HG03521 (cell line): ENCODE results near the gene PDSS2.
"Not testable (repeated sequence)": the region's sequence is repeated elsewhere in the genome, so short reads cannot be mapped to it uniquely, and the experiment has no call there.

Source experiments
- ATAC-seq: cut with Tn5 transposase; IDR thresholded peaks from one replicate; pipeline ENCODE4 v1.9.1; 2021; ENCODE audit warnings: mild to moderate bottlenecking, moderate library complexity; ENCODE audit not compliant: unreplicated experiment

PDSS2 gene

DNA sequence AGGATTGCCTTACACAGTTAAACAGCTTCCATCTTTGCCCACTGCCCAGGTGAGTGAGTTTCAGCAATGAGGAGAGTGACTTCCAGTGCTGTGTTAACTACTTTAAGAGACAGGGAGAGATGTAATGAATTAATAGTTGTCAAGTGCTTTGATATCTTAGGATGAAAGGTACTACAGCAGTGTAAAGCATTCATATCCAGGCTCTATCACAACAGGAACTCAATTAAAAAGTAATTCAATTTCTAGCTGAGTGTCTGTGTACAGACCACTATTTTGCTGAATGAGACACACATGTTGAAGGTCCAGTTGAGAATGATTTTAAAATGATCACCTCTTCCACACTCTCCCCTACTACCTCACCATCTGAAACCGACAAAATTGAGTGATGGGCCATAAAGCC, 273.3 kb downstream of the PDSS2 start:
- no peak for ATAC-seq

DNA sequence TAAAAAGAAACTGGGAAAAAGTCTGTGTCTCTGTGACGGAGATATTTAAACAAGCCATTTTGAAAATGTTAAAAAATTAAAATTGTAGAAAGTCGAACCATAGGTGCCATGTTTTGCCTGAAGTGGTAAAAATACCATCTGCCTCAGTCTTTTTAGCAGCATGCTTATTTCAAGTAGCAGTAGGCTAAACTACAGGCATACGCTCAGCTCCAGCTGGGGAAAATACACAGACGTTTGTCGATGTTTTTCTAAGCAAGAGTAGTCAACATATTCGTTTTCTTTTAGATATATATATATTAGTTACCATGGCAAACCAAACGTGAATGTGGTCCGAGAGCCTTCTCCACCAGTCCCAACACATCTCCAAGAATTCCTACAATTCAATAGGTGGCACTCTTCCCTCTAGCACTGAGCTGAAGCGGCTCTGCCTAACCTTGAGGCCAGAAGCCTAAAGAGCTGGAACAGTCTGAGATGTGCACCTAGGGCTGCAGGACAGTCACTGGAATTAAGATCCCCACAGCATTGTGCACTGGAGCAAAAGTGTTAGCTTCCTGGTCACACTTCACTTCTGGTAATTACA, 273.9 kb downstream of the PDSS2 start:
- no peak for ATAC-seq

DNA sequence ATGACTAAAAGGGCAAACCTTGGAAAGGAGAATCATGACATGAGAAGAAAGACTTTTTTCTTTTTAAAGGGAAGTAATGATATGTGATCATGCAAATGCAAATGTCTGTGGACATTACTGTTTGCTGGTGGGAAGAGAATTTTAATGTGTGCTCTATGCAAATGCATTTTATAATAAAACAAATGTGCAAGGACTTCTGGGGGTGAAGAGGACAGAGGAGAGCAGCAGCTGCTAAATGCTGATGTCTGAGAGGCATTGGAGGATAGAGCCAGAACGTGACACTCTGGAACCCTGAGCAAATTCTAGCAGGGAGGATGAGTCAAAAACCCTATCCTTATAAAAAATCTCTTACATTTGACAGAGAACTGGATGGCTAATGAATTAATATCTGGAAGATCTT, 274.9 kb downstream of the PDSS2 start:
- no peak for ATAC-seq

DNA sequence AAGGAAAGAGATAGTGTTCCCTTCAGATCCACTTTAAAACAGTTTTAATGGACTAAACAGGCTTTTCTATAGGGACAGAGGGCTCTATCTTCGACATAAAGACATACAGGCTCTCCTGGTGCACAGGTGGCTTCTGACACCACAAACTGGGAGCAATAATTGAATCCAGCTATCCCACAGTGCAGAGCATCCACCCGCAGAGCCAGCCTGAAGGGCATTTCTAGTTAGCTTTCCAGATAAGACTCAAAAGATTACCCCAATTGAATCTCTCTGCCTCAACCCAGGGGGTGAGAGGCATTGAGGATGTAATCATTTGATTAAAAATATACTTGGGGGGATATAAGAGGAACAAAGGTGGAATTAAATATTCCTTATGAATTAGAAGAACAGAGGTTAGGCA, 279.3 kb downstream of the PDSS2 start:
- ATAC-seq, result no peak

DNA sequence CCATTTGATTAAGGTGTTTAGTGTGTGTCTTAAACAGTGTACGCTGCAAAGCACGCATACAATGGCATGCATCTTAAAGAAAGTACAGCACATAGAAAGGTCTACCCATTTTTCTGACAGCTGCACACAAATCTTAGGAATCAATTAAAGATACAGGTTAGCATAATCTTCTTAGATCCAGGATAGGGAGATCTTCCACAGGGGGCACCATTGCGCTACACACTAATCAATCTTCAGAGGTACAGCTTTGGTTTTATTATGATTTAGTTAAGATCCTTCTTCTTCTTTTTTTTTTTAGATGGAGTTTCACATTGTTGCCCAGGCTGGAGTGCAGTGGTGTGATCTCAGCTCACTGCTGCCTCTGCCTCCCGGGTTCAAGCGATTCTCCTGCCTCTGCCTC, 280.4 kb downstream of the PDSS2 start:
- no peak for ATAC-seq

DNA sequence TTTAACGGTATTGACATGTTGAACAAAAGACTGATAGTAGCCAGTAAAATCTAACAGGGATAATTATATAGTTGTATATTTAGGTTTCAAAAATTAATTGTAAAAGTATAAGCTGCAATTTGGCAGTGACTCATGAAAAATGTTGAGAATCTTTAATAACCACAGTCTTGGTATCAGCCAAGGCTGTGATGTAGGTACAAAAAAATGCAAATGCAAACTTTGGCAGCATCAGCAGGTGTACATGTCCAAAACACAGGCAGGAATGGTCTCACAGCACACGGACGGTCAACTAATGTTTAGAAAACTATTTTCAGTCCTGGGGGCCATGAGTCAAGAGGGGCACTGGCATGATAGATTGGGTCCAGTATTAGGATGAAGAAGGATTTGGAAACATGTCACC, 285.6 kb downstream of the PDSS2 start:
- ATAC-seq, result no peak

DNA sequence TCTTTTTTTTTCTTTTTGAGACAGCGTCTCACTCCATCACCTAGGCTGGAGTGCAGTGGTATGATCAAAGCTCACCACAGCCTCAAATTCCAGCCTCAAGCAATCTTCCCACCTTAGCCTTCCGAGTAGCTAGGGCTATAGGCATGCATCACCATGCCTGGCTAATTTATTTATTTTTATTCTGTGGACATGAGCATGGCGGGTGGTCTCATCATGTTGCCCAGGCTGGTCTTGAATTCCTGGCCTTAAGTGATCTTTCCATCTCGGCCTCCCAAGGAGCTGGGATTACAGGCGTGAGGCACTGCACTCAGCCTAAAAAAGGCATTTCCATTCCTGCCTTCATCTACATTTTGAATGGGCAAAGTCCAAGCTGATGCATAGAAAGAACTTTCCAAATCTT, 287.9 kb downstream of the PDSS2 start:
- no peak for ATAC-seq

DNA sequence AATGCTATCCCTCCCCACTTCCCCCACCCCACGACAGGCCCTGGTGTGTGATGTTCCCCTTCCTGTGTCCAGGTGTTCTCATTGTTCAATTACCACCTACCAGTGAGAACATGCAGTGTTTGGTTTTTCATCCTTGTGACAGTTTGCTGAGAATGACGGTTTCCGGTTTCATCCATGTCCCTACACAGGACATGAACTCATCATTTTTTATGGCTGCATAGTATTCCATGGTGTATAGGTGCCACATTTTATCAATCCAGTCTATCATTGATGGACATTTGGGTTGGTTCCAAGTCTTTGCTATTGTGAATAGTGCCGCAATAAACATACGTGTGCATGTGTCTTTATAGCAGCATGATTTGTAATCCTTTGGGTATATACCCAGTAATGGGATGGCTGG, 295.1 kb downstream of the PDSS2 start:
- ATAC-seq, result not testable (repeated sequence)

DNA sequence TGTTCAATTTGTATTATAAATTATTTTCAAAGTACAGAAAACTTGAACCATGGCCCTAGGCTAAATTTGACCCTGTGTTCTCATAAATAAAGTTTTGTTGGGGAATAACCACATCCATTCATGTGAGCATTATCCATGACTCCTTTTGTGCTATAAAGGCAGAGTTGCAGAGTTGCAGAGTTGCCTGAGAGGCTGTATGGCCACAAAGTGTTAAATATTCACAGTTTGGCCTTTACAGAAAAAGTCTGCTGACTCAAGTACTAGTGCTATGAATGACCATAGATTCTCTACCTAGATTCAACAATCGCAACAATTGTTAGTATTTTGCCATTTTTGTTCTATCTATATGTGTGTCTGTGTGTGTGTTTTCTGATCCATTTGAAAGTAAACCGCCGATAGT, 297.8 kb downstream of the PDSS2 start:
- ATAC-seq, result no peak

DNA sequence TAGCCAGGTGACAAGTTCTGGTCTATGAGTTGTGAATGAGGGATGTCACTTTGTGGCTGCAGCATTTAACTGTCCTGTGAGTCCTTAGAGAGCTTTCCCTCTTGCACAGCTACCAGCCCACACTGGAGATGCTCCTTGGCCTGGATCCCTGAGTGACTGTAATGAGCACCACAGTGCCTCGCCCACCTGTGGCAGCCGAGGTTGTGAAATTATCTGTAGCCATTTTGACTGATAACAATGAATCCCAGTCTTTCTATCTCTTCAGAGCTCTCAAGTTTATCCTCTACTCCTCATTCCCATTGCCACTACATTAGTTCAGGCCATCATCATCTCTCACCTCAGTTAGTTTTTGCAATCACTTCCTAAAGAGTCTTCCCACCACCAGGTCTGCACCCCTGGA, 302.7 kb downstream of the PDSS2 start:
- no peak for ATAC-seq

DNA sequence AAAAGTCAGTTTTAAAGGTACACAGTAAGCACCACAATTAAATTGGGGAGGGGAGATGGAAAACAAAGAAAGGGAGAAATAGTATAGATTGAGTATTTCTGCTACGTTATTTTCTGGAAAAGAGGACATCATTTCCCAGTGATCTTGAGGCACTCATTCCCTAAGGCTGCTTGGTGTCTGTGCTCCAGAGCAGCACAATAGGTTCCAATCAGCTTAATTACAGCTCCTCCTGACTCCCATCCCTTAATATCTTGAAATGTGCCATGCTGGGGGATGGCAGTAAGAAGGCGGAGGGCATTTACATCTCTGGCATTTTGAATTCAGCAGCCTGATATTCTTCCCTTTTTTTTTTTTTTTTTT, 304.6 kb downstream of the PDSS2 start:
- no peak for ATAC-seq

DNA sequence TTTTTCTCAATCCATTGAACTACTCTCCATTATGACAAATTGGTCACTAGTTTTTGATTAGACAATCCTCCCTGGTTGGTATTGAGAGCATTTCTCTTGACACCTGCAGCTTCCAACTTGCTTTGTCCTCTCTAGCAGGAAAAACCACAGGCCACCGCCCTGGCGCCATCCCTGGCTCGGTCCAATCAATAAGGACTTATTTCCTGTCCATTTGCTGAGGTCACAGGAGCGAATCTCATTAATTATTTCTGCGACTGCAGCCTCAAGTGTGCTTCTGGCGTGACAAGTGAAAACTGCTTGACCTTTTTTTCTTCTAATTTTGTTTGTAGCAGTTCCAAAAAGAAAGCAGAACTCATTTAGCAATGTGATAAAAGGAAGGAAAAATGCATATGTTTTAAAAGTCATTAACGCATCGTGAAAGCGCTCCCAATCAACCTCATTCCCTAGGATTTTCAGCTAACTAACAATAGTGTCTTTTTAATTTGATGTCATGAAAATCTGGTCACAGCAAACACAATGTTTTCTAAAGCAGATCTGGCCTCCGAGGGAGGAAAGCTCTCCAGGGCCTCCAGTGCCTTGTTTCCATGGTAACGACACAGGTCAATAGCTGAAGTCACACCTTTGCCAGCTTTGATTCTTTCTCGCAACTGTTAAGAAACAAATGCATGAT, 305.1 kb downstream of the PDSS2 start:
- no peak for ATAC-seq

DNA sequence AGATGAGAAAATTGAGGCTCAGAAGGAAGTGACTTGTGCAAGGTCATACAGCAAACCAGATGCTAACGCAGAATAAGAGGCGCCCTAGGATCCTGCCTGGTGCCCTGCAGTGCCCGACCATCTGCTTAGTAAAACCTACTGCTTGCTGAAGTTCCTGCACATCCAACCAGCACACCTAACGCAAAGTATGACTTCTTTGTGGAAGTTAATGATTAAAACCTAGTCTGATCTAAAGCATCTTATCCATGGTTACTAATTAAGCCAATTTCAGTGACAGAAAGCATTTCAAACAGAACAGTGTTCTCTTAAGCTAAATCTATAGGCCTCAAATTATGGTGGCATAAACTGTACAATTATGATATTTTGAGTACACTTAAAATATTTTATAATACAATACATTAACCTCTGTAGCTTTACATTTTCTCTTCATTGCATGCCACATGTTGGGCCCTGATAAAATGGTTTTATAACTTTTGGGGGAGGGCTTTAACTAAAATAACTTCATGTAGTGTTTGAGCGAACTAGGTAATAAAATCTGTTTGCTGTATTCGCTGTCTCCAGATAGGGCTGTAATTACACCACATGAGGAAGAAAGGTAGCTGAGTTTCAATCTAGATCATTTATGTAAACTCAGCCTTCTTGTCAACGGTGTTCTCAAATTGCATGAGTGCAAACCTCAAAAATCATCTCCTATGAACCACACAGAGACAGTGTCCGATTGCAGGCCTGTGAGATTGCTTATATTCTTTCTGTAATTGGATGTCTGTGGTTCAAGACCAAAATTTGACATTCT, 306.5 kb downstream of the PDSS2 start:
- no peak for ATAC-seq

DNA sequence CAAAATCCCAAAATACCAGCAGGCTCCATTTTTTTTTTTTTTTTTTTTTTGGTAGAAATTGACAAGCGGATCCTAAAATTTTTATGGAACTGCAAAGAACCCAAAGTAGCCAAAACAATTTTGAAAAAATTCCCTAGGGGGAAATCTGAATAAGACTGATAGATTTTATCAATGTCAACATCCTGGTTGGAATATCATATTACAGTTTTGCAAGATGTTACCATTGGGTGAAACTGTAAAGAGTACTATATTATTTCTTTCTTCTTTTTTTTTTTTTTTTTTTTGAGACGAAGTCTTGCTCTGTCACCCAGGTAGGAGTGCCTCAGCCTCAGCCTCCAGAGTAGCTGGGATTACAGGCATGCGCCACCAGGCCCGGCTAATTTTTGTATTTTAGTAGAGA, 314.7 kb downstream of the PDSS2 start:
- no peak for ATAC-seq

DNA sequence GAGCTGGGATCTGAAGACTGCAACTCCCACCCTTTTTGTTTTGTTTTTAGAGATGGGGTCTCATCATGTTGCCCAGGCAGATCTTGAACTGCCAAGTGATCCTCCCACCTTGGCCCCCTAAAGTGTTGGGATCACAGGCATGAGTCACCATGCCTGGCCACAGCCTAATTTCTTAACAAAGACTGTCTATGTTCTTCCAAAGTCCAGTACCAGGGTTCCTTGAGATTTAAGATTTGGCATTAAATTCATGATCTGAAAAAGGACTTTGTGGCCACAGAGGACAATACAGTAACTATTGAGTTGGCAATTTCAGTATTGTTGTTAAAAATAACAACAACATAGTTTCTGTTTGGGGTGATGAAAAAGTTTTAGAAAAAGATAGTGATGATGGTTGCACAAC, 315.4 kb downstream of the PDSS2 start:
- no peak for ATAC-seq

DNA sequence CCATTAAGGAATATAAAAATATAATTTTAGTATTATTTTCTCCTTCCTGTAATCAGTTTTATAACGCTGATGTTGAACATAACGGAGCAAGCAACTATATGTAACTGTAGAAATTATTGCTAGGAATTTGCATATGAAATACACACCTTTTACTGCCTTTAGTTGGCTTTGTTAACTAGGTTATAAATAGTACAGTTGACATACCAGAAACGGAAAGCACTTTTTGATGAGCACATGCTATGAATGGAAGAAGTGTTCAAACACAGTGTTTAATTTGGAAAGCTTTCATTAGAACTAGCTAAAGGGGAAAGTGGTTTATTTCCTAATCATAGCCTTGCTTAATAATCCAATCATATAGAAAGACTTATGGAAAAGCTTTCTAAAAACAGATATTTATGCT, 318.8 kb downstream of the PDSS2 start:
- no peak for ATAC-seq

DNA sequence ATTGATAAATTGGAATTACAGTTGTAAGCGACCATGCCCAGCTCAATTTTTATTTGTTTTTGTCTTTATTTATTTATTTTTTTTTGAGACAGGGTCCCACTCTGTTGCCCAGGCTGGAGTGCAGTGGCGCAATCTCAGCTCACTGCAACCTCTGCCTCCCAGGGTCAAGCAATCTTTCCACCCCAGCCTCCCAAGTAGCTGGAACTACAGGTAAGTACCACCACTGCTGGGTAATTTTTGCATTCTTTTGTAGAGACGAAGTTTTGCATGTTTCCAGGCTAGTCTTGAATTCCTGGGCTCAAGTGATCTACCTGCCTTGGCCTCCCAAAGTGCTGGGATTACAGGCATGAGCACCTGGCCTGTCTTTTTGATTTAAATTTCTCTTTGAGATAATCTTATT, 323.0 kb downstream of the PDSS2 start:
- not testable (repeated sequence) for ATAC-seq

DNA sequence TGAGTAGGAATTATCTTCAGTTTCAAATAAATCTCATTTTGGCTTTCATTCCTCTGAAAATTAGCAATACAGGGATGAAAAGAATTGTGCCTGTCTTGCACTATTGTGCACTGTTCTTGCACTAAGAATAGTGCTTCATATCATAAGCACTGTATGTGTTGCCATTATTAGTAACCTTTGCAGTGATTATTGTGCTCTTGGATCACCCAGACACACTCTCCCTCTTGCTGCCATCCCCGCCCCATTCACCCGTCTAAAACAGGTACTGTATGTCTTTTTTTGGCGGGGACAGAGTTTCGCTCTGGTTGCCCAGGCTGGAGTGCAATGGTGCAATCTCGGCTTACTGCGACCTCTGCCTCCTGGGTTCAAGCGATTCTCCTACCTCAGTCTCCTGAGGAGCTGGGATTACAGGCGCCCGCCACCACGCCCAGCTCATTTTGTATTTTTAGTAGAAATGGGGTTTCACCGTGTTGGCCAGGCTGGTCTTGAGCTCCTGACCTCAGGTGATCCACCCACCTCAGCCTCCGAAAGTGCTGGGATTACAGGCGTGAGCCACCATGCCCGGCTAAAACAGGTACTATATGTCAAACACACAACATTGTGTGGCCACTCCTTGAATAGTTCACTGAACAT, 324.2 kb downstream of the PDSS2 start:
- not testable (repeated sequence) for ATAC-seq

DNA sequence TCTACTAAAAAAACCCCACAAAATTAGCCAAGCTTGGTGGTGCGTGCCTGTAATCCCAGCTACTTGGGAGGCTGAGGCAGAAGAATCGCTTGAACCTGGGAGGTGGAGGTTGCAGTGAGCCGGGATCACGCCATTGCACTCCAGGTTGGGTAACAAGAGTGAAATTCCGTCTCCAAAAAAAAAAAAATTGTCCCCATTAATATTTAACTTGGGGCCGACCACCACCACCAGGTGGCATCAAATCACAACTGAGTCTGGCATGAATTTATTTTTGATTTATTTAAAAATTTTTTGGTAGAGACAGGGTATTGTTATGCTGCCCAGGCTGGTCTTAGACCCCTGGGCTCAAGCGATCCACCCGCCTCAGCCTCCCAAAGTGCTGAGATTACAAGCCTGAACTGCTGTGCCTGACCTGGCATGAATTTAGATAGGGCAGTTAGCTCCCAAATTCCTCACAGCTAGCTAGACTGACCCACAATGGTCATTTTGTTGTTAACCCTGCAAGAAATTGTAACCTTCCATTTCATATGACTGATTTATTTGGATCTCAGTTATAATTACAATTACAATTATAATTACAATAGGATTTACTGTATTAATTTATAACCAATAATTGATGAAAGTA, 326.9 kb downstream of the PDSS2 start:
- ATAC-seq, result no peak

DNA sequence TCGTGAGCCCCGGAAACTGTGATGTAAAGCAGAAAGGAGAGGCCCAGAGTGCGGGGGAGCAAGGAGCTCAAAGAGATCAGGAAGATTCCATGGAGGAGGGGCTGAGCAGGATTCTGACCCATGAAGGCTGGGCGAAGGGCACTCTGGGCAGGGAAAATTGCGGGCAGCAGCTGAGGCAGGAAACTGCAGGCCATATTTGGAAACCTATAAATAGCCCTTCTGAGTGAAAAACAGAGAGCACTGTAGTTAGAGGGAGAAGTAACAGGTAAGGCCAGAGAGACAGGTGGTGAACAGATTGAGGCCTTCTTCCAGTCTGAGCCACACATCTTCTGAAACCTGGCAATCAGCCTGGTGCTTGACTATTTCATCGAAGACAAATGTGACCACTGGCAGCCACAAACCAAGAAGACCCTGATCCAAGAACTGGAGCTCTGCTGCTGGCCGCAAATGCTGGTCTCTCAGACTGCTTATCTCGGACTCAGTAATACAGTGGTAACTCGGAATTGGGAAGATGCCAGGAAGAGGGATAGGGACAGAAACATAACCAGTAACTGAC, 329.9 kb downstream of the PDSS2 start:
- no peak for ATAC-seq

DNA sequence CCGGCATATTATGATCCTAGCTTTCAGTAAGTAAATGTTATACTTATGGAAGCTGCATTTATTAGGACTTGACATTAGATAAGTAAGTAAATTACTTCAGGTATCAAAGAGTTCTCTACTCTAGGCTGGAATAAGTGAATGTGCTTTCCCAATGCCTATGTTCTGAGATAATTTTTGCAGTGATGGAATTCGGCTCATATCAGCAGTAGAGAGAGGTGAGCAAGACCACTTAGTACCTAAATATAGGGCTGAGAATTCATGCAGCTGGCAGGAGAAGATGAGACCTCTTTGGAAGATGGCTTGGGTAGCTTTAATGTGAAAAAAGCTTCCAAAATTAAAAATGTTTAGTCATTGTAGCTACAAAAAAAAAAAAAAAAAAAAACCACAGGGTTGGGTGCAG, 330.8 kb downstream of the PDSS2 start:
- no peak for ATAC-seq
